GM06990 (cell line): ENCODE results near the gene LARP4B.

Experiments used
- DNase-seq: peaks from one replicate; pipeline ENCODE4 v3.0.0-alpha.2; 2011; ENCODE audit not compliant: insufficient read length; ENCODE audit errors: extremely low read depth
- H3K27me3 ChIP-seq: replicated peaks from 2 replicates; pipeline ENCODE4 v1.6.0; 2011; ENCODE audit warnings: low read length; ENCODE audit not compliant: control insufficient read depth, insufficient read depth
- H3K36me3 ChIP-seq: 2 replicates; pipeline ENCODE4 v1.5.1; 2011; ENCODE audit warnings: low read length; ENCODE audit not compliant: control insufficient read depth, insufficient read depth
- H3K4me3 ChIP-seq: replicated peaks from 2 replicates; pipeline ENCODE4 v1.5.1; 2011; ENCODE audit warnings: low read depth, mild to moderate bottlenecking, control low read depth, low read length
- CTCF ChIP-seq: IDR thresholded peaks from 2 replicates; pipeline ENCODE4 v1.5.1; 2011; ENCODE audit warnings: low read length, control low read depth, mild to moderate bottlenecking, inconsistent platforms; ENCODE audit not compliant: insufficient read depth, poor library complexity, severe bottlenecking

LARP4B gene

DNA sequence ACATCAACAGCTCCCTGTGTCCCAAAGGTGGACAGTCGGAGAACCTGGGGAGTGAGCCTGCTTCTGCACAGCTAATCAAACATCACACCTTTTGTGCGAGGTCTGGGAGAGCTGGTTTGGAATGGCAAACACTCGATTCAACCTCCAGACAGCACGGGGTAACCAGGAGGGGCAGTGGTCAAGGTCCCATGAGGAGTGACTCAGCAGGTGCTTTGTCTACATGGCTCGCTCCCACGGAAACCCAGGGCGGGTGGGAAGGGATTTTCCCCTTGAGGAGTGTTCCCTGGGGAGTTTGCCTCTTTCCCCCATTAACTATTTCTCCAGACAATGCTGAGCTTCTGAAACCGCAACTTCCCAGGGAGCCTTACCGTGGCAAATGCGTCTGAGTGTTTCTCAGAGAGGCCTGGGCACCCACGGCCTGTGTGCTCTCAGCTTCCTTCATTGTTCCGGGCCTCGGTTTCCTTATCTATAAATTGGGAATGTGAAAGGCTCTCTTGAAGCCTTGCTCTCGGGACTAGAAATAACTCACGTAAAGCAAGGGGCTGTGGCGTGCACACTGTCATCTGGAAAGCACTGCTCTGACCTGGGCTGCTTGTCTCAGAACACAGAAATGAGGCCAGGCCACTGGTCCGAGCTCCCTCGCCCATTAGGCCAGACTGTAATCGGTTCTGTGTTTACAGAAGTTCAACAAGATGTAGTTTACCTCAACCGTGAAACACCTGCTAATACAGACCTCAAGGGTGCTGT, 42.7 kb upstream of the LARP4B start:
- no peak overlapping the region for H3K4me3 ChIP-seq
- H3K36me3 ChIP-seq, result no peaks in the 10 kb centered on the region
- TF ChIP-seq CTCF, result no peak
- no peak for DNase-seq
- H3K27me3 ChIP-seq, result no peaks in the 10 kb centered on the region

- DNase-seq, result no peak
- Histone ChIP-seq H3K27me3 (no peaks in the 10 kb centered on the region), H3K4me3 (no peak overlapping the region), H3K36me3 (no peaks in the 10 kb centered on the region)
- TF ChIP-seq CTCF, result no peak
Measured at GRCh38 chr10:972763-973162, 41.3 kb upstream of the LARP4B start.

GRCh38 chr10:971613-972012, 40.1 kb upstream of the LARP4B start:
- Histone ChIP-seq H3K27me3 (no peaks in the 10 kb centered on the region), H3K36me3 (no peaks in the 10 kb centered on the region), H3K4me3 (no peak overlapping the region)
- DNase-seq, result no peak
- no peak for TF ChIP-seq CTCF

- Histone ChIP-seq H3K36me3 (no peaks in the 10 kb centered on the region), H3K4me3 (no peak overlapping the region), H3K27me3 (no peaks in the 10 kb centered on the region)
- TF ChIP-seq CTCF, result no peak
- DNase-seq, result no peak
Measured at GRCh38 chr10:971150-971542, 39.6 kb upstream of the LARP4B start.

DNA sequence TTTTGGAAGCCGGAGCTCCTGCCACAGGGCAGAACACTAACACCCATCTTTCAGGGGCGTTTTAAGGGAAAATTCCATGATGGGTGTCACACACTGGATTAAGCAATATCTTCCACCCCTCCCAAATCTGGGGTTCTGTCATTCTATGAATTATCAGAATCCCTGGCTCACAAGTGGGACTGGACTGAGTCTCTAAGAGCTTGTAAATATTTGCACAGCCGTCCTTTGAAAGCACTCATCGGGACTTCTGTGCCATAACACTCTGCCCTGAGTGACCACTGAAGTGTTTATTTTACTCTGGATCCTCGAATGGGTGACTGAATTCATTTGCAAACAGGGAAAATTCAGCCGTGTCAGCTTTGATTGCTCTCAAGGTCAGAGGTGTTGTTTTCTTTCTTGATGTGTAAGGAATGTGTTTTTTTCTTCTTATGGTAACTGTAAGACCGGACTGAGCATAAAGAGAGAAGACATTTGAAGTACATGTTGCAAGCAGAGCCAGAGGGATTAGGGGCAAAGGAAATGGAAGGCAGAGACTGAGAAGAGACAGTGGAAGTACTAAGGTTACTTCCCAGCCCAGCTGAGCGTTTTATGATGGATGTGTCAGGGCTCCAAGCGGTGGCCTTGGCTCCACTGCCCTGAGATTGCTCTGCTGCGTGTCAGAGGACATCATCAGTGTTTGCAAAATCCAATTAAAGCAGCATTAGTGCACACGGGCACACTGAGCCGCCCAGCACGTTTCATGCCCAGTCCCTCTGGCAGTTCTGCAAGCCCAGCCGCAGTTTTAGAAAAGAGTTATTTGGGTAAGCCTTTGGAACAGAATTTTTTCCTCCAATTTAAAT, 39.0 kb upstream of the LARP4B start:
- no peak for DNase-seq
- Histone ChIP-seq H3K36me3 (no peaks in the 10 kb centered on the region), H3K4me3 (no peak overlapping the region), H3K27me3 (no peaks in the 10 kb centered on the region)
- no peak for TF ChIP-seq CTCF
